Astrocyte of the cerebellum (primary cell): Measurements from ENCODE around the gene VMP1.

Experiments
- DNase-seq: peaks from one replicate; pipeline ENCODE4 v3.0.0-alpha.2; 2011; ENCODE audit warnings: low read depth
- H3K4me3 ChIP-seq: 2 replicates; pipeline ENCODE4 v1.5.1; 2011; ENCODE audit warnings: mild to moderate bottlenecking, low read depth, low read length, moderate library complexity
- in situ Hi-C: cut with HindIII; loops from 2 replicates; pipeline ENCODE4 v1.10.0; 2017; ENCODE audit warnings: low sequenced_read_pairs
- TF ChIP-seq, protein P1 (sequence below): IDR thresholded peaks from 2 replicates; pipeline ENCODE4 v1.5.1; 2012; ENCODE audit warnings: low read length, low read depth, moderate library complexity, mild to moderate bottlenecking; ENCODE audit errors: missing control alignments

VMP1 gene

GRCh38 chr17:59810894-59811153, 103.4 kb downstream of the VMP1 start:
- in situ Hi-C loops, result no loop called here
- no peak overlapping the region for H3K4me3 ChIP-seq
- DNase-seq, result no peak
- TF ChIP-seq, protein P1, sequence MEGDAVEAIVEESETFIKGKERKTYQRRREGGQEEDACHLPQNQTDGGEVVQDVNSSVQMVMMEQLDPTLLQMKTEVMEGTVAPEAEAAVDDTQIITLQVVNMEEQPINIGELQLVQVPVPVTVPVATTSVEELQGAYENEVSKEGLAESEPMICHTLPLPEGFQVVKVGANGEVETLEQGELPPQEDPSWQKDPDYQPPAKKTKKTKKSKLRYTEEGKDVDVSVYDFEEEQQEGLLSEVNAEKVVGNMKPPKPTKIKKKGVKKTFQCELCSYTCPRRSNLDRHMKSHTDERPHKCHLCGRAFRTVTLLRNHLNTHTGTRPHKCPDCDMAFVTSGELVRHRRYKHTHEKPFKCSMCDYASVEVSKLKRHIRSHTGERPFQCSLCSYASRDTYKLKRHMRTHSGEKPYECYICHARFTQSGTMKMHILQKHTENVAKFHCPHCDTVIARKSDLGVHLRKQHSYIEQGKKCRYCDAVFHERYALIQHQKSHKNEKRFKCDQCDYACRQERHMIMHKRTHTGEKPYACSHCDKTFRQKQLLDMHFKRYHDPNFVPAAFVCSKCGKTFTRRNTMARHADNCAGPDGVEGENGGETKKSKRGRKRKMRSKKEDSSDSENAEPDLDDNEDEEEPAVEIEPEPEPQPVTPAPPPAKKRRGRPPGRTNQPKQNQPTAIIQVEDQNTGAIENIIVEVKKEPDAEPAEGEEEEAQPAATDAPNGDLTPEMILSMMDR, result no peak

DNA sequence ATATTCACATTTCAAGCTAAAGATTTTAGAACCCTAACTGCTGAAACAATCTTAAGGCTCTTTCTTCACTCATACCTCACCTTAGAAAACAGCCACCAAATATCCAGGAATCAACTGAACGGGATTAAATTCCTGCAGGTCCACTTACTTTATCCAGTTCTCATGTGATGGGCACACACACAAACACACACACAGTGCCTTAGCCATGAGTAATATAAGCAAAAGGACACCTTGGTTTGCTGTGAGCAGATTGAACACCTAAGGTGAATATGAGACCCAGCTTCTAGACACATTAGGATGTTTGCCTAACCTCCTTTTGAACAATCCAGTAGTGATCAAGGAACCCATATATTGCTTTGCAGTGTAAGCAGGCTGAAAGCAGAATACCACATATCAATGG, 103.8 kb downstream of the VMP1 start:
- no peak overlapping the region for H3K4me3 ChIP-seq
- no peak for DNase-seq
- TF ChIP-seq, protein P1, result no peak
- in situ Hi-C loops, result no loop called here

DNA sequence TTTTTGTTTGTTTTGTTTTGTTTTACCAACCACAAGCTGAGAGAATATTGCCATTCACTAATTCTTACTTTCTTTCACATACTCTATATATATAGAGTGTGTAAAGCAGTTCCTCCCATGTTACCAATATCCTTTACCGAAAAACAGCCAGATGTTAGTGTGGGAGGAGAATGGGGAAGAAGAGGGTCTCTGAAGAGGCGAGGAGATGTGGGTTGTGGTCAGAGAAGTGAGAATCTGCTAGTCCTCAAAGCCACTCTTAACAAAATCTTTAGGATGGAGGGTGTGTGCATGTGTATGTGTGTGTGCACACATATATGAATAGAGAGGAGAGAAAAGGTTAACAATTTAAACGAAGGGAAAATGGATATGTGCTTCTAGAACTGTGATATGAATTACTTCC, 104.7 kb downstream of the VMP1 start:
- H3K4me3 ChIP-seq, result no peak overlapping the region
- no peak for DNase-seq
- in situ Hi-C loops, result no loop called here
- TF ChIP-seq, protein P1, result no peak

DNA sequence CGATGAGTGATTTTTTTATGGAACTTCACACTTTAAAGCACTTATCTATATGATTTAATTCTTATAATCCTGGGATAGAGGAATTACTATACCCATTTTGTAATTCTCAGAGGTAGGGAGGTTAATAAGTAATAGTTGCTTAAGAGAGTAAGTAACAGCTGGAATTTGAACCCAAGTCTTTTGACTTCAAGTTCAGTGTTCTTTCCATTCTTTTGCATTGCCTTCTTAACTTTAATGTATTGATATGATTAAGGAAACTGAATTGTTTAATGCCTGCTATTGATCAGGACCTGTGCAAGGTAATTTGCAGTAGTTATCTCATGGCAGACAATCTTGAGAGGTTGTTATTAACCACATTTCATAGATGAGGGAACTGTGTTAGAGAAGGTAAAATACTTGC, 106.8 kb downstream of the VMP1 start:
- in situ Hi-C loops, result no loop called here
- no peak for DNase-seq
- no peak overlapping the region for H3K4me3 ChIP-seq
- TF ChIP-seq, protein P1, result no peak

DNA sequence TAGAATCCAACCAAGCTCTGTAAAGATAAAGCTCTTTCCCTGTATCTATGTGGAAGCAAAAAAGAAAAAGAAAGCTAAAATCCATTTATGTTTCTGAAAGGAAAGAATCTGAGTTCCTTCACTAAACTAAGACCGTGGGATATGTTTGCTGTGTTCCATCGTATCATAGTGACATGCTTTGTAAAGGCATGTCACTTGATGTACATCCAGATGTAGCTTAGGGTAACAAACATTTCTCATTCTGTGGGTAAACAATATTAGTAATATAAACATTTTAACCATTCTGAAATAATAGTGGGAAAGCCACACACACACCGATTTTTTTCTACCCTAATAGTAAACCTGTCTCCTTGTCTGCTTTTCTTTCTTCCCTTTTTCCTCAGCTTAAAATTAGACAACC, 107.2 kb downstream of the VMP1 start:
- in situ Hi-C loops, result no loop called here
- TF ChIP-seq, protein P1, result no peak
- H3K4me3 ChIP-seq, result no peak overlapping the region

GRCh38 chr17:59815965-59816364, 108.5 kb downstream of the VMP1 start:
- no peak overlapping the region for H3K4me3 ChIP-seq
- TF ChIP-seq, protein P1, result no peak
- in situ Hi-C loops, result no loop called here
- no peak for DNase-seq

More for the DNA sequence above, 107.2 kb downstream of the VMP1 start:
- no peak for DNase-seq
